Testis (tissue), 2 donors: ENCODE measurements around the gene GMPPB.
"Not testable (repeated sequence)": the region's sequence is repeated elsewhere in the genome, so short reads cannot be mapped to it uniquely, and the experiment has no call there.

Experiments used
- POLR2A ChIP-seq: fragments of 450-650 bp; IDR thresholded peaks from one replicate; pipeline ENCODE4 v1.6.1; 2017; ENCODE audit warnings: antibody characterized with exemption, mild to moderate bottlenecking, moderate library complexity
- TF ChIP-seq, protein P1 (sequence below), 3 experiments: fragments of 450-650 bp in 2 of 3; fragments of 200-600 bp in 1 of 3; sonication (generic) in 1 of 3; IDR thresholded peaks; one replicate each; pipeline ENCODE4 v1.5.1; 2016 to 2019; ENCODE audit warnings: antibody characterized with exemption in 3 of 3, mild to moderate bottlenecking in 2 of 3, moderate library complexity in 1 of 3

DNA sequence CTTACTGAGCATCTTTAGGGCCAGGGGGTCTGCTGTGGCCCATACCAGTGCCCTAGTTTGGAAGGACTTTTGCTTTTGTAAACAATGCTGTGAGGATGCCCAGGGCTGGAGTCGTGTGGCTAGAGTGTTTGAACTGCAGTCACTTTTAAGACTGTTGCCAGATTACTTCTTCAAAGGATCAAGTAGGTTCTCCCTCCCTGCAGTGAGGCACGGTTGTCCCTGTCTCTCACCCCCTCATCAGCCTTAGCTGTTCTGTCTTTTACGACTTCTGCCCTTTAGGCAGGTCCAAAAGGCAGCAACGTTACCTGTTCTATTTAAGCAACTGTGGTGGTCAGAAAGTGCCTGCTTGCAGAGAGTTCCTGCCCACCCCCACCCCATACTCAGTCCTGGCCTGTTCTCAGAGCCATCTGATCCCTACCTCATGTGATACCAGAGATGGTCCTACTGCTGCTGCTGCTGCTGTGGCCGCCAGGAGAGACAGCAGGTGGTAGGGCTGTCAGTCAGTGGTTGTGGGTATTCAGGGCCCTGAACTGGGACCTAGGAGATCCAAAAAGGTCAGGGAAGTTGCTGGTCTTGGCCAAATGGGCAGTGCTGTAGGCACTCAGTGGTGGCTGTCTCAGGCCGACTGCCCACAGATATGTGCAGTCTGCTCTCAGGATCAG, 29.2 kb downstream of the GMPPB start:
- TF ChIP-seq, protein P1, sequence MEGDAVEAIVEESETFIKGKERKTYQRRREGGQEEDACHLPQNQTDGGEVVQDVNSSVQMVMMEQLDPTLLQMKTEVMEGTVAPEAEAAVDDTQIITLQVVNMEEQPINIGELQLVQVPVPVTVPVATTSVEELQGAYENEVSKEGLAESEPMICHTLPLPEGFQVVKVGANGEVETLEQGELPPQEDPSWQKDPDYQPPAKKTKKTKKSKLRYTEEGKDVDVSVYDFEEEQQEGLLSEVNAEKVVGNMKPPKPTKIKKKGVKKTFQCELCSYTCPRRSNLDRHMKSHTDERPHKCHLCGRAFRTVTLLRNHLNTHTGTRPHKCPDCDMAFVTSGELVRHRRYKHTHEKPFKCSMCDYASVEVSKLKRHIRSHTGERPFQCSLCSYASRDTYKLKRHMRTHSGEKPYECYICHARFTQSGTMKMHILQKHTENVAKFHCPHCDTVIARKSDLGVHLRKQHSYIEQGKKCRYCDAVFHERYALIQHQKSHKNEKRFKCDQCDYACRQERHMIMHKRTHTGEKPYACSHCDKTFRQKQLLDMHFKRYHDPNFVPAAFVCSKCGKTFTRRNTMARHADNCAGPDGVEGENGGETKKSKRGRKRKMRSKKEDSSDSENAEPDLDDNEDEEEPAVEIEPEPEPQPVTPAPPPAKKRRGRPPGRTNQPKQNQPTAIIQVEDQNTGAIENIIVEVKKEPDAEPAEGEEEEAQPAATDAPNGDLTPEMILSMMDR (IDR thresholded peaks at IDR 0.05) = not testable (repeated sequence)
- TF ChIP-seq POLR2A = not testable (repeated sequence)
